ENCODE results near the gene DIAPH2. TPM values are rescaled to one million over a fixed set of nuclear protein-coding genes. Genes with fewer than 3 reads are reported as not detected.

DIAPH2 gene
- total RNA-seq, 4 donors from 2014 or later = 12.1 to 41.6 (median 29.1) TPM

GRCh38 chrX:97189668-97190067 lies 505.0 kb downstream of the DIAPH2 start:
- in situ Hi-C loops (cut with MboI; ENCODE audit: low sequenced_read_pairs in 4 of 4) (no loop called here), intact Hi-C loops (cut with DNase I; ENCODE audit: low total_unique reads) (no loop called here)
- Histone ChIP-seq H3K36me3 (no peaks in the 10 kb centered on the region), H3K27ac (no peak overlapping the region), H3K4me1 (no peaks in the 10 kb centered on the region), H3K9me3 (no peaks in the 10 kb centered on the region), H3K27me3 (no peaks in the 10 kb centered on the region), H3K4me3 (no peak overlapping the region)
- DNase-seq (no peak), ATAC-seq (no peak)
- TF ChIP-seq CTCF (IDR thresholded peaks at IDR 0.05 in 4 of 5, conservative IDR thresholded peaks at IDR 0.05 in 1 of 5) = no peak
- no peak for TF ChIP-seq POLR2A (IDR thresholded peaks at IDR 0.05)

- TF ChIP-seq POLR2A (IDR thresholded peaks at IDR 0.05) (no peak), CTCF (IDR thresholded peaks at IDR 0.05 in 4 of 5, conservative IDR thresholded peaks at IDR 0.05 in 1 of 5) (no peak)
- H3K9me3 ChIP-seq = no peaks in the 10 kb centered on the region
- H3K4me3 ChIP-seq = no peak overlapping the region
- no peaks in the 10 kb centered on the region for H3K27me3 ChIP-seq
- in situ Hi-C loops (cut with MboI; ENCODE audit: low sequenced_read_pairs in 4 of 4) = no loop called here
- H3K36me3 ChIP-seq = no peaks in the 10 kb centered on the region
- intact Hi-C loops (cut with DNase I; ENCODE audit: low total_unique reads) = no loop called here
- no peak for DNase-seq
- ATAC-seq = no peak
- H3K27ac ChIP-seq = no peak overlapping the region
- no peaks in the 10 kb centered on the region for H3K4me1 ChIP-seq
Measured at GRCh38 chrX:97199501-97199900, 514.9 kb downstream of the DIAPH2 start.

- Histone ChIP-seq H3K36me3 (no peaks in the 10 kb centered on the region), H3K27ac (no peak overlapping the region), H3K27me3 (no peaks in the 10 kb centered on the region), H3K9me3 (no peaks in the 10 kb centered on the region), H3K4me1 (no peaks in the 10 kb centered on the region), H3K4me3 (no peak overlapping the region)
- intact Hi-C loops (cut with DNase I; ENCODE audit: low total_unique reads) = no loop called here
- DNase-seq (no peak), ATAC-seq (no peak)
- TF ChIP-seq POLR2A (IDR thresholded peaks at IDR 0.05) = no peak
- TF ChIP-seq CTCF (IDR thresholded peaks at IDR 0.05 in 4 of 5, conservative IDR thresholded peaks at IDR 0.05 in 1 of 5) = no peak
- in situ Hi-C loops (cut with MboI; ENCODE audit: low sequenced_read_pairs in 4 of 4) = no loop called here
Measured at GRCh38 chrX:97200454-97200853, 515.8 kb downstream of the DIAPH2 start.

GRCh38 chrX:97210501-97210900 lies 525.9 kb downstream of the DIAPH2 start:
- H3K27me3 ChIP-seq = no peaks in the 10 kb centered on the region
- DNase-seq (no peak), ATAC-seq (no peak)
- intact Hi-C loops (cut with DNase I; ENCODE audit: low total_unique reads) (no loop called here), in situ Hi-C loops (cut with MboI; ENCODE audit: low sequenced_read_pairs in 4 of 4) (no loop called here)
- no peaks in the 10 kb centered on the region for H3K36me3 ChIP-seq
- no peak overlapping the region for H3K4me3 ChIP-seq
- H3K27ac ChIP-seq = no peak overlapping the region
- TF ChIP-seq POLR2A (IDR thresholded peaks at IDR 0.05) (no peak), CTCF (IDR thresholded peaks at IDR 0.05 in 4 of 5, conservative IDR thresholded peaks at IDR 0.05 in 1 of 5) (no peak)
- H3K4me1 ChIP-seq = no peaks in the 10 kb centered on the region
- H3K9me3 ChIP-seq = no peaks in the 10 kb centered on the region

- no peaks in the 10 kb centered on the region for H3K4me1 ChIP-seq
- H3K27ac ChIP-seq = no peak overlapping the region
- in situ Hi-C loops (cut with MboI; ENCODE audit: low sequenced_read_pairs in 4 of 4) (no loop called here), intact Hi-C loops (cut with DNase I; ENCODE audit: low total_unique reads) (no loop called here)
- TF ChIP-seq POLR2A (IDR thresholded peaks at IDR 0.05) (no peak), CTCF (IDR thresholded peaks at IDR 0.05 in 4 of 5, conservative IDR thresholded peaks at IDR 0.05 in 1 of 5) (no peak)
- H3K4me3 ChIP-seq = no peak overlapping the region
- no peaks in the 10 kb centered on the region for H3K9me3 ChIP-seq
- H3K36me3 ChIP-seq = no peaks in the 10 kb centered on the region
- no peaks in the 10 kb centered on the region for H3K27me3 ChIP-seq
- no peak for ATAC-seq
- no peak for DNase-seq
Measured at GRCh38 chrX:97211070-97211469, 526.4 kb downstream of the DIAPH2 start.
